B cell (primary cell): ENCODE measurements around the gene PLPPR3.

Experiments
- EZH2 ChIP-seq: IDR thresholded peaks from 2 replicates; pipeline ENCODE4 v1.6.1; 2012; ENCODE audit warnings: borderline replicate concordance, low read depth, mild to moderate bottlenecking, moderate library complexity, low read length; ENCODE audit not compliant: insufficient read depth, poor library complexity, severe bottlenecking
- TF ChIP-seq, protein P1 (sequence below): fragments of 200-600 bp; IDR thresholded peaks from one replicate; pipeline ENCODE4 v1.8.0; 2022; ENCODE audit warnings: antibody characterized with exemption, mild to moderate bottlenecking

DNA sequence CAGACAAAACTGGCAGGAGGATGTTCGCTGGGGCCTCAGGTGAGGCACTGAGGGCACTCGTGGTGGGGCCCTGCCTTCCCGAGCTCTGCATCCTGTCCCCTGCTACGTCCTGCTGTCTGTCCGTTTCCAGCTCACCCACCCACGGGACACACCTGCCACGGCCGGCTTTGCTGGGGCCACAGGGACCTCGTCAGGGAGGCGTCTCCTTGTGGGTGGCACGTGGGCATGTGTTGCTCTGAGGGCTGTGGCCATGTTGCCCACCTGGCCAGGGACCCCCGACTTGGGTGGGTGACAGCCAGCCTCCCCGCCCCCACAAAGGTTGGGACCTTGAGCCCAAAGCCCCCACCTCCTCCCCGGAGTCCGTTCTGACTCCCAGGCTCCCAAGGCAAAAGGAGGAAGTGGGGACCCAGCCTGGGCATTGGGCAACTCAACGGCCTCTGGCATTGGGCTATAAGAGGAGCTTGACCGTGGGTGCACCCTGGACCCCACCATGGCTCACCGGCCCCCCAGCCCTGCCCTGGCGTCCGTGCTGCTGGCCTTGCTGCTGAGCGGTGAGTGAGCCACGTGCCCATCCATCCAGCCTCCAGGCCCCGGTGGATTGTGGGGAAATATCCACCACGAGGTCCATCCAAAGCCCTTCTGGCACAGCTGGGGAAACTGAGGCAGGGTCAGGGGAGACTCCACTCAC lies 18.9 kb upstream of the PLPPR3 start, which contains the start of gene PRTN3:
- no peak for TF ChIP-seq EZH2
- TF ChIP-seq, protein P1, sequence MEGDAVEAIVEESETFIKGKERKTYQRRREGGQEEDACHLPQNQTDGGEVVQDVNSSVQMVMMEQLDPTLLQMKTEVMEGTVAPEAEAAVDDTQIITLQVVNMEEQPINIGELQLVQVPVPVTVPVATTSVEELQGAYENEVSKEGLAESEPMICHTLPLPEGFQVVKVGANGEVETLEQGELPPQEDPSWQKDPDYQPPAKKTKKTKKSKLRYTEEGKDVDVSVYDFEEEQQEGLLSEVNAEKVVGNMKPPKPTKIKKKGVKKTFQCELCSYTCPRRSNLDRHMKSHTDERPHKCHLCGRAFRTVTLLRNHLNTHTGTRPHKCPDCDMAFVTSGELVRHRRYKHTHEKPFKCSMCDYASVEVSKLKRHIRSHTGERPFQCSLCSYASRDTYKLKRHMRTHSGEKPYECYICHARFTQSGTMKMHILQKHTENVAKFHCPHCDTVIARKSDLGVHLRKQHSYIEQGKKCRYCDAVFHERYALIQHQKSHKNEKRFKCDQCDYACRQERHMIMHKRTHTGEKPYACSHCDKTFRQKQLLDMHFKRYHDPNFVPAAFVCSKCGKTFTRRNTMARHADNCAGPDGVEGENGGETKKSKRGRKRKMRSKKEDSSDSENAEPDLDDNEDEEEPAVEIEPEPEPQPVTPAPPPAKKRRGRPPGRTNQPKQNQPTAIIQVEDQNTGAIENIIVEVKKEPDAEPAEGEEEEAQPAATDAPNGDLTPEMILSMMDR = no peak
